NCI-H146 treated with DMSO at 0.1 percent for 48 hours (cell line): ENCODE data around the gene TCHHL1.

Experiments
- DNase-seq: peaks from one replicate; lab custom pipeline; 2025; ENCODE audit not compliant: unreplicated experiment; lab: John Stamatoyannopoulos, UW

Gene TCHHL1

DNA sequence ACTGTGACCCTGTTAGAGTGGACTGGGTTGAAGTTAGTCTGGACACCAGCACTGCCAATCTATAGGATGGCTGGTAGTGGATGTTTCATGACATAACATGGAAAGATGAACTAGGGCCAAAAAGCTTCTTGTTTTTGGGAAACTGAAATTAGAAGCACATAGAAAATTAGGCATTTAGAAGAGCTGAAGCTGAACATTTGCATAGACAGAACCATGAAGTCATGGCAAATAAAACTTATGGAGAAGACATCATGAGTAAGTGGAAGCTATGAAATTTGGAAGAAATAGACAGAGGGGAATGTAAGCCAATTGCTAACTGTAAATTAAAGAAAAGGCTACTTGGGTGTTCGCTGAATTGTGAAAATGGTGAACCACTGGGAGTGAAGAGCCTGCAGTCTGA, 49.4 kb downstream of the TCHHL1 start:
- no peak for DNase-seq

DNA sequence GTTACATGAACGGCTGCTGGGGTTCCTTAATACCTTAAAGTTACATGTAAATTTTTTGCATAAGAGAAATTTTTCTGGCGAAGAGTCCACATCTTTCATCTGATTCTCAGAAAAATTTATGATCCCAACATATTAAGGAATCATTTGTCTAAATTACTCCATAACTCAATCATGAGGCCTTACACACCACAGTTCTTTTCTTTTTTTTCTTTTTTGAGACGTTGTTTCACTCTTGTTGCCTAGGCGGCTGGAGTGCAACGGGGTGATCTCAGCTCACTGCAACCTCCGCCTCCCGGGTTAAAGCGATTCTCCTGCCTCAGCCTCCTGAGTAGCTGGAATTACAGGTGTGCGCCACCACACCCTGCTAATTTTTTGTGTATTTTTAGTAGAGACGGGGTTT, 50.0 kb downstream of the TCHHL1 start:
- DNase-seq = no peak

DNA sequence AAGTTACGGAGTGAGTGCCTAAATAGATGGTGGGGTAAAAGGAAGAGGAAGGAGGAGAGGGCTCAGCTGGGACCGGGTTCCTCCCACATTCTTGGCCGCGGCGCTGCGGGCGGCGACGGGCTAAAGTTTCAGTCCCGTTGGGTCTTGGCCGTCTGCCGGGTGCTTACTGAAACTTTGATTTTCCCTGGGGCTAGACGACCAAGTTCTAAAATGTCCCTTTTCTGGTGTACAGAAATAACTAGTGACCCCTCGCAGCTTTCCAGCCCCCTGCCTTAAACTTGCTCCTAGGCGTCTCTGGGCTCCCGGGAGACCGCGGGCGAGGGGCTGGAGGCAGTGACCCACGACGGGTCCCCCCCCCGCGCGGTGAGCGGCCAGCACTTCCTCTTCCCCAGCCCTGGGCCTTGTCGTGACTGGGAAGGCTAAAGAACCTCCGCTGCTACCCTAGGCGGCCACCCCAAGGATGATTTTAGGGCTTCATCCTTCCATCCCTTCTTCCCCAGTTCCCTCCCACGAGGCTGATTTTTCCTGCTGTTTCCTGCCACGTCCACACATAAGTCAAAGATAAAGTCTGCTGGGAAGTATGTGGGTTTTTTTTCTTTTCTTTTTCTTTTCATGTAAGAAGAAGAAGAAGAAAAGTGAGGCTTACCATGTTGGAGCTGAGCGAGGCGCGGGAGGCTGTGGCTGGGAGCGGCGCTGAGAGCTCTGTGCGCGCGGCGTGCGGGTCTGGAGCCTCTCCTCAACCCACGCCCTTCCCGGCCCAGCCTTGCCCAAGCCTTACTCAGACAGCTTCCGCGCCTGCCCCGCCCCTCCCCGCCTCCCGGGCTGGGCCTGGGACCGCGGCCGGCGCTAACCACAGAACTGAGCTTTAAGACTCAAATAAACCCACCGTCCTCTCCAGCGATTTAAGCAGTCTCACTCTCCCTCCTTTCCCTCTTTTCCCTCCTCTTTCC, 52.3 kb downstream of the TCHHL1 start, which contains the start of gene S100A11:
TSS of gene S100A11 (minus strand) at position 738 of the 950 bp plus-strand sequence. CDS start at position 649, 89 bp downstream.
- DNase-seq = no peak

DNA sequence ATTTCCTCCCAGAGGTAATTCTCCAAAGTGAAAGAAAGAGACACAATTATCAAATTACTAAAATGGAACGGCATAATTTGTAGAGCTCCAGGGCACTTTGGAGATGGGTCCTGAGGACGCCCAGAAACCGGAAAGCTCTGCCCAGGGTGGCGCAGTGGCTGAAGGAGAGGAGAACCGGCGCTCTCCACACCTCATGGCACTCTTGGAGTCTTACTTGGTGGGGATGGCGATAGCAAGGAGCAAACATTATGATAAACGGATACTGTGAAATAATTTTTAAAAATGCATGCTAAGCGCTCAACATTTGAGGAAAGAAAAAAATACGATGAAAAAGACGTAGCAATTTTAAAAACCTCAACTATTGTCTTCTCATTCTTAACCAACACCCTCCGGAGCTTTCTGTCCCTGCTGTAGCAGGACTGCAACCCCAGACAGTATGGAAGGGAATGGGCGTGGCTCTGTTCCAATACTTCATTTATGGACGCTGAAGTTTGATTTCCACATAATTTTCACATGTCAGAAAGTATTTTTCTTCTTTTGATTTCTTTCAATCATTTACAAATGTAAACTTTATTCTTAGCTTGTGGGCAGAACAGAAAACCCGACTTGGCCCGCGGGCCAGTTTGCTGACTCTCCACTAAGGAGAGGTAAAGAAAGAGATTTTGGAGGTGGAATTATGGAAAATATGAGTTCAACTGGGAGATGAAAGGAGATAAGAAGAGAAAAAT, 53.2 kb downstream of the TCHHL1 start:
- no peak for DNase-seq

DNA sequence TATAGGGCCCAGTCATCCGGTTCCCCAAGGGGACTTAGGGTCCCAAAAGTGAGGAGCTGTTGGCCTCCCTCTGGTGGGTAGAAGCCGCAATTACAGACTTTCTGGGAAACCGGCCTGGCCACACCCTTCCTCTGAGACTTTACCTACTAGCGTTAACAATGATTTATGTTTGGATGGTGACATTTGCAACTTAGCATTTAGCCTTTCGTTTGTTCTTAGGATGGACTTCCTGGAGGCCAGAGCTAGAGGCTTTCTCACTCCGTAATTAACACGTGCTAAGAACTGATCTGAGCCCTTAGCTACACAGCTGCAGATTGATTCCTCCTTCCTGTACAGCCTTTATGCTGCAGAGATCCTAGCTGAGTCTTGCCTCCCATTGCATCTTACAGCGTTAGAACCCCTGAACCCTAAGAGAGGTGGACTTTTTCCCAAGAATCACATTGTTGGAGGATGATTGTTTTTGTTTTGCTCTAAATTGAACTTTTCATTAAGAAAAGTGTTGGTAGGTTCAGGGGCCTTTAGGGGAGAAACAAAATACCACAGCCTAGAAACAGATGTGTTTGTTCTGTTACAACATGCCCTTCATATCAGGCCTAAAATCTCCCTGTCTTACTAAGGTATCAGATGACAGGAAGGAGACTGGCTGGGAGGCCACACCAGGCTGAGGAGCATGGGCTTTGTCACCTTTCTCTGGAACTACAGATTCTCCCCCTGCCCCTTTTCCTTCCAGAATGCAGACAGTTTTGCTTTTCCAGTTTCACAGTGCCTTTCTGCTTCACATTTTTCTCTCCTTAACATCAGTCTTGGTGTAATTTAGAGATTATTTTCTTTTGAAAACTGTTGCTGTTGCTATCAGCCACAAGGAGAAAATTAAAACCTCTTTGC, 54.0 kb downstream of the TCHHL1 start:
- DNase-seq = no peak

DNA sequence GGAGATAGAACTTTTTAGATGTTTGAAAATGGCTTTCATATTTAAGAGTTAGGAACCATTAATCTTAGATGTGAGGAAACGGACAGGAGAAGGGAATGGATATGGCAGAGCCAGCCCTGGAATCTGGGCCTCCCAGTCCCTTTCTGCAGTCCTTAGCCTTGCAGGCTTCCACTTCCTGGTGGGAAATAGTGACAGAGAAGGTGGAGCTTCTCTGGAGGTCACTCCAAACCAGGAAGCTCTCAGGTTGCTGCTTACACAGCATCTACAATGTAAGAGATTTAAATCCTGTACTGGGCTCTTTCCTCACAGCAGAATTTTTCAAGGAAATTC, 54.6 kb downstream of the TCHHL1 start:
- no peak for DNase-seq
